ENCODE data around the gene GLIPR1.
A peak's percentile ranks its signal among the peaks of the same experiment; 100 is the strongest.
"Not testable (repeated sequence)": the region's sequence is repeated elsewhere in the genome, so short reads cannot be mapped to it uniquely, and the experiment has no call there.

Gene GLIPR1

GRCh38 chr12:75511116-75512048, 30.8 kb downstream of the GLIPR1 start, which contains the start of gene KRR1:
TSS of gene KRR1 (minus strand) at chr12:75511609. CDS start at chr12:75511597, 12 bp downstream.
- H3K4me3 ChIP-seq (ENCODE audit: control insufficient read depth, low read depth, low read length), result peak within 1 kb of the TSS; percentile 96
- TF ChIP-seq CTCF (conservative IDR thresholded peaks at IDR 0.05; ENCODE audit: control insufficient read depth, insufficient read depth, low read depth, low read length), result no peak
- DNase-seq (ENCODE audit: low read depth), result peak; percentile 99

GRCh38 chr12:75521224-75521623, 40.7 kb downstream of the GLIPR1 start:
- DNase-seq (ENCODE audit: low read depth); H3K4me3 ChIP-seq (ENCODE audit: control insufficient read depth, low read depth, low read length): not testable (repeated sequence)

GRCh38 chr12:75522124-75522523, 41.6 kb downstream of the GLIPR1 start:
- not testable (repeated sequence) for H3K4me3 ChIP-seq (ENCODE audit: control insufficient read depth, low read depth, low read length); DNase-seq (ENCODE audit: low read depth)

GRCh38 chr12:75525263-75525662, 44.7 kb downstream of the GLIPR1 start:
- no peak overlapping the region for H3K4me3 ChIP-seq (ENCODE audit: control insufficient read depth, low read depth, low read length)
- TF ChIP-seq CTCF (conservative IDR thresholded peaks at IDR 0.05; ENCODE audit: control insufficient read depth, insufficient read depth, low read depth, low read length), result peak; percentile 47
- no peak for DNase-seq (ENCODE audit: low read depth)

- peak; percentile 83 for DNase-seq (ENCODE audit: low read depth)
- H3K4me3 ChIP-seq (ENCODE audit: control insufficient read depth, low read depth, low read length), result no peak overlapping the region
- TF ChIP-seq CTCF (conservative IDR thresholded peaks at IDR 0.05; ENCODE audit: control insufficient read depth, insufficient read depth, low read depth, low read length), result peak; percentile 74
These were observed 46.3 kb downstream of the GLIPR1 start for GRCh38 chr12:75526655-75527511.

- DNase-seq (ENCODE audit: low read depth), result no peak
- H3K4me3 ChIP-seq (ENCODE audit: control insufficient read depth, low read depth, low read length), result no peak overlapping the region
- TF ChIP-seq CTCF (conservative IDR thresholded peaks at IDR 0.05; ENCODE audit: control insufficient read depth, insufficient read depth, low read depth, low read length), result no peak
These were observed 47.7 kb downstream of the GLIPR1 start for GRCh38 chr12:75528272-75528671.

- TF ChIP-seq CTCF (conservative IDR thresholded peaks at IDR 0.05; ENCODE audit: control insufficient read depth, insufficient read depth, low read depth, low read length), result no peak
- DNase-seq (ENCODE audit: low read depth), result no peak
- no peak overlapping the region for H3K4me3 ChIP-seq (ENCODE audit: control insufficient read depth, low read depth, low read length)
These were observed 48.1 kb downstream of the GLIPR1 start for GRCh38 chr12:75528692-75529091.
